GM12878 (cell line): ENCODE results near the gene HOXD3. TPM values are rescaled to one million over a fixed set of nuclear protein-coding genes. Genes with fewer than 3 reads are reported as not detected.

Experiments used
- ATAC-seq: fragments of 200-7000 bp; cut with Tn5 transposase; 3 replicates; pipeline ENCODE4 v1.9.1; 2020; ENCODE audit warnings: mild to moderate bottlenecking, moderate library complexity
- BruUV-seq: library from RNA; stranded (reverse); fragments of 400-500 nt; replicated peaks from 2 replicates; lab custom pipeline; 2021; lab: Mats Ljungman, UMichigan
- CTCF ChIA-PET: fragments of 300-600 bp; sonication (Branson Sonifier 250); formaldehyde crosslinking; extraction: SDS; loops from one replicate; lab custom pipeline; 2021; ENCODE audit warnings: inconsistent platforms; lab: Yijun Ruan, JAX
- POLR2A ChIA-PET: fragments of 350-600 bp; formaldehyde crosslinking; extraction: SDS; loops from one replicate; lab custom pipeline; 2021; ENCODE audit warnings: inconsistent platforms; lab: Charles Lee
- RAD21 ChIA-PET: fragments of 300-600 bp; sonication (Branson Sonifier 250); formaldehyde crosslinking; loops from one replicate; lab custom pipeline; 2023; ENCODE audit warnings: antibody characterized with exemption; ENCODE audit not compliant: unreplicated experiment; lab: Charles Lee
- SMC1A ChIA-PET: fragments of 300-600 bp; sonication (Branson Sonifier 250); formaldehyde crosslinking; loops from one replicate; lab custom pipeline; 2023; ENCODE audit not compliant: unreplicated experiment, uncharacterized antibody; lab: Charles Lee
- DNase-seq: peaks from one replicate; pipeline ENCODE4 v3.0.0-alpha.2; 2011; ENCODE audit warnings: low read depth, low spot score
- FAIRE-seq: peaks from 3 replicates; lab custom pipeline; 2011; peaks lifted over from hg19 to GRCh38; lab: Jason Lieb, UNC
- H2AFZ ChIP-seq: 2 replicates; pipeline ENCODE4 v1.6.0; 2011; ENCODE audit warnings: low read depth, low read length, control low read depth; ENCODE audit not compliant: control insufficient read depth
- H3K27ac ChIP-seq: 2 replicates; pipeline ENCODE4 v1.5.1; 2011; ENCODE audit warnings: control low read depth; ENCODE audit not compliant: control insufficient read depth, insufficient read depth
- H3K27me3 ChIP-seq, 2 experiments: replicated peaks in 1 of 2; 2 replicates each; pipeline versions ENCODE4 v1.6.0 to v1.6.1; 2011; ENCODE audit warnings: low read length in 1 of 2; ENCODE audit not compliant: control insufficient read depth in 2 of 2, insufficient read depth in 2 of 2
- H3K36me3 ChIP-seq, 2 experiments: 2 replicates each; pipeline ENCODE4 v1.5.1; 2011; ENCODE audit warnings: low read length in 1 of 2; ENCODE audit not compliant: control insufficient read depth in 2 of 2, insufficient read depth in 2 of 2
- H3K4me1 ChIP-seq: 2 replicates; pipeline ENCODE4 v1.6.1; 2011; ENCODE audit warnings: mild to moderate bottlenecking, low read length, moderate library complexity, mixed read lengths; ENCODE audit not compliant: control insufficient read depth, insufficient read depth
- H3K4me2 ChIP-seq: 2 replicates; pipeline ENCODE4 v1.6.0; 2011; ENCODE audit warnings: control low read depth; ENCODE audit not compliant: control insufficient read depth, insufficient read depth
- H3K4me3 ChIP-seq: fragments of 200-600 bp; sonication (generic); 2 replicates; pipeline ENCODE4 v1.5.1; 2016
- H3K79me2 ChIP-seq: 2 replicates; pipeline ENCODE4 v1.6.0; 2011; ENCODE audit warnings: low read length; ENCODE audit not compliant: control insufficient read depth, insufficient read depth
- H3K9ac ChIP-seq: 2 replicates; pipeline ENCODE4 v1.8.0; 2011; ENCODE audit warnings: low read length, control low read depth, mixed read lengths; ENCODE audit not compliant: control insufficient read depth, insufficient read depth
- H3K9me3 ChIP-seq: replicated peaks from 3 replicates; pipeline ENCODE4 v1.5.1; 2011; ENCODE audit warnings: mild to moderate bottlenecking, low read length; ENCODE audit not compliant: control insufficient read depth, insufficient read depth
- H4K20me1 ChIP-seq: 2 replicates; pipeline ENCODE4 v1.6.0; 2011; ENCODE audit not compliant: control insufficient read depth, insufficient read depth
- CHD1 ChIP-seq: IDR thresholded peaks from 2 replicates; pipeline ENCODE4 v1.6.1; 2012; ENCODE audit warnings: low read depth, low read length, improper control_type of control experiment
- MAX ChIP-seq: IDR thresholded peaks from 2 replicates; pipeline ENCODE4 v1.6.1; 2012; ENCODE audit warnings: low read depth, low read length, improper control_type of control experiment
- MYC ChIP-seq: IDR thresholded peaks from 2 replicates; pipeline ENCODE4 v1.6.1; 2011; ENCODE audit warnings: mild to moderate bottlenecking, low read length, moderate library complexity, inconsistent platforms; ENCODE audit not compliant: insufficient read depth, insufficient replicate concordance, insufficient read length, severe bottlenecking
- SRF ChIP-seq, 2 experiments: IDR thresholded peaks; 2 replicates each; pipeline ENCODE4 v1.6.1; 2011; ENCODE audit warnings: low read depth in 2 of 2, low read length in 2 of 2, mild to moderate bottlenecking in 1 of 2, moderate library complexity in 1 of 2
- SUZ12 ChIP-seq: fragments of 200-600 bp; sonication (generic); IDR thresholded peaks from one replicate; pipeline ENCODE4 v1.6.1; 2018; ENCODE audit warnings: antibody characterized with exemption, mild to moderate bottlenecking; ENCODE audit not compliant: unreplicated experiment
- ZZZ3 ChIP-seq: IDR thresholded peaks from 2 replicates; pipeline ENCODE4 v1.6.1; 2011; ENCODE audit warnings: low read depth; ENCODE audit not compliant: control insufficient read depth, insufficient read length
- WGBS: methylation state at CpG from one replicate; pipeline ENCODE4 v1.1.6; 2016; ENCODE audit warnings: low lambda C conversion rate; ENCODE audit not compliant: insufficient replicate concordance, insufficient coverage; ENCODE audit errors: missing lambda C conversion rate; 5-methylcytosine and 5-hydroxymethylcytosine counted together
- in situ Hi-C: fragments of 300-500 bp; cut with MboI; formaldehyde crosslinking; loops from 9 replicates; pipeline ENCODE4 v1.14.3; 2018; ENCODE audit warnings: mixed read lengths
- intact Hi-C: fragments of 100-400 bp; cut with micrococcal nuclease; formaldehyde crosslinking; loops from one replicate; pipeline ENCODE4 v1.14.2; 2022; ENCODE audit not compliant: unreplicated experiment
- polyA plus RNA-seq, 11 experiments: library from polyadenylated mRNA; depleted of rRNA in 4 of 11; unstranded in 6 of 11; stranded (reverse) in 5 of 11; fragments of >200 nt; fragmentation: Nextera tagmentation in 4 of 11; fragmentation: Illumina TruSeq in 1 of 11; extraction: Ambion mirVana in 4 of 11; extraction: Trizol in 1 of 11; gene quantifications; 1 replicate in 1 of 11; 2 replicates in 10 of 11; pipeline versions ENCODE4 v1.2.1 to v1.2.3, GENCODE V29; 2011 to 2016; ENCODE audit warnings: inconsistent platforms in 2 of 11, missing spikeins in 2 of 11, low read depth in 1 of 11
- total RNA-seq, 4 experiments: library from RNA; depleted of rRNA in 3 of 4; stranded (reverse); fragments of >200 nt in 3 of 4; fragmentation: Illumina TruSeq in 1 of 4; extraction: Trizol in 1 of 4; gene quantifications; 2 replicates each; pipeline versions ENCODE4 v1.2.1 to v1.2.3, GENCODE V29; 2013 to 2021

The HOXD3 gene
- total and polyA plus RNA-seq, 10 of the 15 experiments (the other 5 are each of a cell fraction or from before 2014, with no cell fraction given), result not detected

GRCh38 chr2:176112375-176113302 lies 44.5 kb upstream of the HOXD3 start:
- POLR2A ChIA-PET, result no interaction called here
- H4K20me1 ChIP-seq, result no peaks in the 10 kb centered on the region
- BruUV-seq, result no TSS peak
- H3K4me2 ChIP-seq, result no peak overlapping the region
- H3K4me3 ChIP-seq, result no peak overlapping the region
- peaks cover 1% of the 10 kb centered on the region; the same call in 1 of the 3 replicates for H3K9me3 ChIP-seq
- no peak overlapping the region for H2AFZ ChIP-seq
- 30% methylated on average over 38 of the region's 40 CpGs for WGBS
- H3K9ac ChIP-seq, result no peak overlapping the region
- H3K27ac ChIP-seq, result no peak overlapping the region
- H3K36me3 ChIP-seq, result no peaks in the 10 kb centered on the region
- CTCF ChIA-PET, result interaction anchor here (1.7 to 2.8 kb wide), 3 partner anchors 14 to 442 kb away, joined by 5 to 12 read pairs (median 7); no protein-coding TSS in a partner anchor
- H3K4me1 ChIP-seq, result no peaks in the 10 kb centered on the region
- intact Hi-C loops (no loop called here), in situ Hi-C loops (no loop called here)
- SMC1A ChIA-PET, result no interaction called here
- H3K79me2 ChIP-seq, result no peaks in the 10 kb centered on the region
- ATAC-seq, result no peak
- RAD21 ChIA-PET, result interaction anchor here (1.1 kb wide), 1 partner anchor 442 kb away, joined by 3 read pairs; no protein-coding TSS in a partner anchor
- FAIRE-seq, result no peak
- TF ChIP-seq SUZ12 (peak; percentile 38), SRF (IDR thresholded peaks at IDR 0.05; ENCODE audit: low read depth in 2 of 2, low read length in 2 of 2) (no peak)
- TF ChIP-seq, all 136 proteins: peak for 1
- no peak for DNase-seq
- H3K27me3 ChIP-seq, result peaks cover 12 to 37% of the 10 kb centered on the region in 2 experiments

- ChIA-PET SMC1A (no interaction called here), POLR2A (no interaction called here), RAD21 (interaction anchor here (1.1 kb wide), 2 partner anchors 424 to 440 kb away, joined by 3 read pairs; no protein-coding TSS in a partner anchor), CTCF (interaction anchor here (2.8 kb wide), 1 partner anchor 12 kb away, joined by 12 read pairs; no protein-coding TSS in a partner anchor)
- no peak overlapping the region for H2AFZ ChIP-seq
- WGBS, result 35% methylated on average over 26 of the region's 26 CpGs
- no TSS peak for BruUV-seq
- DNase-seq (no peak), ATAC-seq (no peak), FAIRE-seq (no peak)
- H3K27me3 ChIP-seq, result peaks cover 8 to 46% of the 10 kb centered on the region in 2 experiments
- H3K79me2 ChIP-seq, result no peaks in the 10 kb centered on the region
- H3K4me3 ChIP-seq, result no peak overlapping the region
- no peaks in the 10 kb centered on the region for H3K4me1 ChIP-seq
- in situ Hi-C loops, result no loop called here
- peaks cover 1% of the 10 kb centered on the region; the same call in 1 of the 3 replicates for H3K9me3 ChIP-seq
- H3K9ac ChIP-seq, result no peak overlapping the region
- no peak overlapping the region for H3K4me2 ChIP-seq
- no peak overlapping the region for H3K27ac ChIP-seq
- no peak for TF ChIP-seq CHD1
- TF ChIP-seq ZZZ3, result no peak
- TF ChIP-seq MAX, result no peak
- no peak for TF ChIP-seq MYC
- TF ChIP-seq, all 136 proteins: peak for 0
- Histone ChIP-seq H4K20me1 (no peaks in the 10 kb centered on the region), H3K36me3 (no peaks in the 10 kb centered on the region)
- intact Hi-C loops, result no loop called here
Observed at GRCh38 chr2:176114120-176114929, 42.8 kb upstream of the HOXD3 start.
